Tibial nerve (tissue), 4 donors: ENCODE data around the gene C1orf226.

Experiments
- CTCF ChIP-seq, 5 experiments: fragments of 200-600 bp in 3 of 5; fragments of 450-650 bp in 2 of 5; sonication (generic) in 3 of 5; IDR thresholded peaks; one replicate each; pipeline ENCODE4 v1.5.1; 2016 to 2019; ENCODE audit warnings: antibody characterized with exemption in 5 of 5, mild to moderate bottlenecking in 3 of 5, moderate library complexity in 2 of 5
- EP300 ChIP-seq, 2 donors: sonication (generic); formaldehyde crosslinking; IDR thresholded peaks; one replicate each; pipeline ENCODE4 v1.6.1; 2017; ENCODE audit warnings: antibody characterized with exemption in 2 of 2, mild to moderate bottlenecking in 1 of 2
- POLR2A ChIP-seq, 2 donors: fragments of 450-650 bp; IDR thresholded peaks; one replicate each; pipeline ENCODE4 v1.6.1; 2017; ENCODE audit warnings: antibody characterized with exemption in 2 of 2, mild to moderate bottlenecking in 2 of 2, moderate library complexity in 2 of 2

- TF ChIP-seq CTCF (IDR thresholded peaks at IDR 0.05) (no peak), EP300 (IDR thresholded peaks at IDR 0.05) (no peak), POLR2A (IDR thresholded peaks at IDR 0.05) (no peak)
Measured at GRCh38 chr1:162412002-162412401, 30.5 kb downstream of the C1orf226 start, which contains the start of gene SH2D1B.
